Measurements from ENCODE around the gene YPEL2.

DNA sequence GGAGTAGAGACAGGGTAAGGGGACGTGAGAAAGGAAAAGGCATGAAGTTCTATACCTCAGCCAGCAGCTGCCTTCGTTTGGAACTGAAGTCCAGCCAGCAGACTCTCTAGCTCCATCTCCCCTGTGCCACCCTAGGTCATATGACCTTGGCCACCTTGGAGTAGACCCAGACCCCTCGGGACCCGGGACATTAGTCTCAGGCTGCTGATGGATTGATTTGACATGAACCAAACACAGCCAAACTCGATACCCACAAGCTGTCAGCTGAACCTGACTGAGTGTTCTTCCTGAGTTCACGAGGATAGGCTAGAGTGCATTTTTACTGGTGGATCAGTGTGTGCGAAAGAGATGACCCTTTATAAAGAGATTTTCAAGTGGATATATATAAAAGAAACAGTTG is 68.5 kb downstream of the YPEL2 start:
- TF ChIP-seq, protein P1, sequence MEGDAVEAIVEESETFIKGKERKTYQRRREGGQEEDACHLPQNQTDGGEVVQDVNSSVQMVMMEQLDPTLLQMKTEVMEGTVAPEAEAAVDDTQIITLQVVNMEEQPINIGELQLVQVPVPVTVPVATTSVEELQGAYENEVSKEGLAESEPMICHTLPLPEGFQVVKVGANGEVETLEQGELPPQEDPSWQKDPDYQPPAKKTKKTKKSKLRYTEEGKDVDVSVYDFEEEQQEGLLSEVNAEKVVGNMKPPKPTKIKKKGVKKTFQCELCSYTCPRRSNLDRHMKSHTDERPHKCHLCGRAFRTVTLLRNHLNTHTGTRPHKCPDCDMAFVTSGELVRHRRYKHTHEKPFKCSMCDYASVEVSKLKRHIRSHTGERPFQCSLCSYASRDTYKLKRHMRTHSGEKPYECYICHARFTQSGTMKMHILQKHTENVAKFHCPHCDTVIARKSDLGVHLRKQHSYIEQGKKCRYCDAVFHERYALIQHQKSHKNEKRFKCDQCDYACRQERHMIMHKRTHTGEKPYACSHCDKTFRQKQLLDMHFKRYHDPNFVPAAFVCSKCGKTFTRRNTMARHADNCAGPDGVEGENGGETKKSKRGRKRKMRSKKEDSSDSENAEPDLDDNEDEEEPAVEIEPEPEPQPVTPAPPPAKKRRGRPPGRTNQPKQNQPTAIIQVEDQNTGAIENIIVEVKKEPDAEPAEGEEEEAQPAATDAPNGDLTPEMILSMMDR (IDR thresholded peaks at IDR 0.05) = no peak
- TF ChIP-seq POLR2A (IDR thresholded peaks at IDR 0.05) = no peak
